GM23338 (cell line): Measurements from ENCODE around the gene SERPINC1.

Source experiments
- CREB1 ChIP-seq: fragments of 250-450 bp; sonication (Bioruptor Pico); IDR thresholded peaks from 2 replicates; pipeline ENCODE4 v1.5.0; 2020; ENCODE audit warnings: low read depth, mild to moderate bottlenecking, moderate library complexity
- EZH2 ChIP-seq: fragments of 200-600 bp; sonication (generic); IDR thresholded peaks from one replicate; pipeline ENCODE4 v1.8.0; 2017; ENCODE audit warnings: antibody characterized with exemption, mild to moderate bottlenecking, low read depth; ENCODE audit not compliant: unreplicated experiment
- JUNB ChIP-seq: IDR thresholded peaks from one replicate; pipeline ENCODE4 v1.6.1; 2016; ENCODE audit warnings: antibody characterized with exemption; ENCODE audit not compliant: unreplicated experiment
- NANOG ChIP-seq: IDR thresholded peaks from 2 replicates; pipeline ENCODE4 v1.6.1; 2016; ENCODE audit warnings: antibody characterized with exemption, borderline replicate concordance
- POLR2AphosphoS5 ChIP-seq: IDR thresholded peaks from 2 replicates; pipeline ENCODE4 v1.6.1; 2016; ENCODE audit warnings: antibody characterized with exemption, low read depth
- STAT1 ChIP-seq: IDR thresholded peaks from one replicate; pipeline ENCODE4 v1.6.1; 2016; ENCODE audit warnings: antibody characterized with exemption; ENCODE audit not compliant: unreplicated experiment
- ZNF114 ChIP-seq: fragments of 250-450 bp; sonication (Bioruptor Pico); IDR thresholded peaks from 2 replicates; pipeline ENCODE4 v1.5.0; 2020; ENCODE audit warnings: mild to moderate bottlenecking, moderate library complexity
- TF ChIP-seq, protein P1 (sequence below), 2 experiments: fragments of 200-600 bp in 1 of 2; sonication (generic) in 1 of 2; conservative IDR thresholded peaks; 2 replicates each; pipeline versions ENCODE4 v1.5.1 to v1.6.1; 2016 to 2017; ENCODE audit warnings: antibody characterized with exemption in 2 of 2, low read depth in 2 of 2, mild to moderate bottlenecking in 2 of 2, moderate library complexity in 1 of 2
- TF ChIP-seq, protein P2 (sequence below): IDR thresholded peaks from one replicate; pipeline ENCODE4 v1.6.1; 2018; ENCODE audit warnings: antibody characterized with exemption; ENCODE audit not compliant: unreplicated experiment

DNA sequence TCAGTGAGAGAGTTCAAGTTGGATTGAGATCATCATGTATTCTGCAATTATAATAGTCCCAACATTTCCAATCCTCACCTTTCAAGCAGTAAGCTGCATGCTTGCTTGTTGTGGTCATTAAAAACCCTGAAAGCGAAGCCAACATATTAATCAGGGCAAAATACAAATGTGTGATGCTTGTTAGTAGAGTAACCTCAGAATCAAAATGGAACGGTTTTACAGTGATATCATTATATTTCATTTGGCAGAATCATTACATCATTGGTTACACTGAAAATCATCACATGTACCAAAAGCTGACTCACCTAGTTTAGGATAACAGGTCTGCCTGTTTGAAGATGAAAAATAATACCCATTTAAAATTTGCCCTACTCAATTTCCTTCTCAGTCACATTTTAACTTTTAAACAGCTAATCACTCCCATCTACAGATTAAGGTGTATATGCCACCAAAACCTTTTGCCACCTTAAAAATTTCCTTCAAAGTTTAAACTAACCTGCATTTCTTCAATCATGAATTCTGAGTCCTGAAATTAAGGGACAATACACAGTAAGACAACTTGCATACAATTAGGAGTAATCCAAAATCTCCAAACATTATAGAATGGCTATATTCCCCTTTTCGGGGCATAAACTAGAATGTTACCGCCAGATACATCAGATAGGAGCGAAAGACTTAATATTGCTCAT is 52.8 kb downstream of the SERPINC1 start:
- TF ChIP-seq, protein P1, sequence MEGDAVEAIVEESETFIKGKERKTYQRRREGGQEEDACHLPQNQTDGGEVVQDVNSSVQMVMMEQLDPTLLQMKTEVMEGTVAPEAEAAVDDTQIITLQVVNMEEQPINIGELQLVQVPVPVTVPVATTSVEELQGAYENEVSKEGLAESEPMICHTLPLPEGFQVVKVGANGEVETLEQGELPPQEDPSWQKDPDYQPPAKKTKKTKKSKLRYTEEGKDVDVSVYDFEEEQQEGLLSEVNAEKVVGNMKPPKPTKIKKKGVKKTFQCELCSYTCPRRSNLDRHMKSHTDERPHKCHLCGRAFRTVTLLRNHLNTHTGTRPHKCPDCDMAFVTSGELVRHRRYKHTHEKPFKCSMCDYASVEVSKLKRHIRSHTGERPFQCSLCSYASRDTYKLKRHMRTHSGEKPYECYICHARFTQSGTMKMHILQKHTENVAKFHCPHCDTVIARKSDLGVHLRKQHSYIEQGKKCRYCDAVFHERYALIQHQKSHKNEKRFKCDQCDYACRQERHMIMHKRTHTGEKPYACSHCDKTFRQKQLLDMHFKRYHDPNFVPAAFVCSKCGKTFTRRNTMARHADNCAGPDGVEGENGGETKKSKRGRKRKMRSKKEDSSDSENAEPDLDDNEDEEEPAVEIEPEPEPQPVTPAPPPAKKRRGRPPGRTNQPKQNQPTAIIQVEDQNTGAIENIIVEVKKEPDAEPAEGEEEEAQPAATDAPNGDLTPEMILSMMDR (conservative IDR thresholded peaks at IDR 0.05; ENCODE audit: low read depth in 2 of 2): no peak
- TF ChIP-seq EZH2 (no peak), POLR2AphosphoS5 (no peak), NANOG (no peak), STAT1 (no peak), ZNF114 (CRISPR knock-in tag) (no peak), CREB1 (no peak), JUNB (no peak)
- TF ChIP-seq, protein P2, sequence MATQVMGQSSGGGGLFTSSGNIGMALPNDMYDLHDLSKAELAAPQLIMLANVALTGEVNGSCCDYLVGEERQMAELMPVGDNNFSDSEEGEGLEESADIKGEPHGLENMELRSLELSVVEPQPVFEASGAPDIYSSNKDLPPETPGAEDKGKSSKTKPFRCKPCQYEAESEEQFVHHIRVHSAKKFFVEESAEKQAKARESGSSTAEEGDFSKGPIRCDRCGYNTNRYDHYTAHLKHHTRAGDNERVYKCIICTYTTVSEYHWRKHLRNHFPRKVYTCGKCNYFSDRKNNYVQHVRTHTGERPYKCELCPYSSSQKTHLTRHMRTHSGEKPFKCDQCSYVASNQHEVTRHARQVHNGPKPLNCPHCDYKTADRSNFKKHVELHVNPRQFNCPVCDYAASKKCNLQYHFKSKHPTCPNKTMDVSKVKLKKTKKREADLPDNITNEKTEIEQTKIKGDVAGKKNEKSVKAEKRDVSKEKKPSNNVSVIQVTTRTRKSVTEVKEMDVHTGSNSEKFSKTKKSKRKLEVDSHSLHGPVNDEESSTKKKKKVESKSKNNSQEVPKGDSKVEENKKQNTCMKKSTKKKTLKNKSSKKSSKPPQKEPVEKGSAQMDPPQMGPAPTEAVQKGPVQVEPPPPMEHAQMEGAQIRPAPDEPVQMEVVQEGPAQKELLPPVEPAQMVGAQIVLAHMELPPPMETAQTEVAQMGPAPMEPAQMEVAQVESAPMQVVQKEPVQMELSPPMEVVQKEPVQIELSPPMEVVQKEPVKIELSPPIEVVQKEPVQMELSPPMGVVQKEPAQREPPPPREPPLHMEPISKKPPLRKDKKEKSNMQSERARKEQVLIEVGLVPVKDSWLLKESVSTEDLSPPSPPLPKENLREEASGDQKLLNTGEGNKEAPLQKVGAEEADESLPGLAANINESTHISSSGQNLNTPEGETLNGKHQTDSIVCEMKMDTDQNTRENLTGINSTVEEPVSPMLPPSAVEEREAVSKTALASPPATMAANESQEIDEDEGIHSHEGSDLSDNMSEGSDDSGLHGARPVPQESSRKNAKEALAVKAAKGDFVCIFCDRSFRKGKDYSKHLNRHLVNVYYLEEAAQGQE: no peak
